Sigmoid colon (tissue), 7 donors: ENCODE measurements around the gene TTC6. TPM values are rescaled to one million over a fixed set of nuclear protein-coding genes. Genes with fewer than 3 reads are reported as not detected.
A peak's percentile ranks its signal among the peaks of the same experiment; 100 is the strongest.

ENCODE experiments used
- DNase-seq: peaks from one replicate; pipeline ENCODE4 v3.0.0-alpha.2; 2019
- H3K27ac ChIP-seq, 4 donors: fragments of 200-600 bp; sonication (generic); one replicate each; pipeline ENCODE4 v1.5.1; 2016 to 2019; ENCODE audit warnings: mild to moderate bottlenecking in 1 of 4
- H3K27me3 ChIP-seq, 3 donors: fragments of 200-600 bp; sonication (generic); one replicate each; pipeline ENCODE4 v1.5.1; 2019; ENCODE audit warnings: mild to moderate bottlenecking in 1 of 3
- H3K36me3 ChIP-seq, 4 donors: fragments of 200-600 bp; sonication (generic); one replicate each; pipeline ENCODE4 v1.5.1; 2016 to 2019
- H3K4me1 ChIP-seq, 4 donors: fragments of 200-600 bp; sonication (generic); one replicate each; pipeline ENCODE4 v1.5.1; 2017 to 2019
- H3K4me3 ChIP-seq, 4 donors: fragments of 200-600 bp; sonication (generic); one replicate each; pipeline ENCODE4 v1.5.1; 2017 to 2019; ENCODE audit warnings: mild to moderate bottlenecking in 2 of 4, moderate library complexity in 1 of 4
- H3K9me3 ChIP-seq, 4 donors: fragments of 200-600 bp in 3 of 4; sonication (generic) in 3 of 4; one replicate each; pipeline versions ENCODE4 v1.5.1 to v1.6.1; 2013 to 2019
- CTCF ChIP-seq, 4 experiments: fragments of 450-650 bp in 3 of 4; fragments of 200-600 bp in 1 of 4; IDR thresholded peaks; one replicate each; pipeline ENCODE4 v1.5.1; 2016 to 2019; ENCODE audit warnings: antibody characterized with exemption in 4 of 4, mild to moderate bottlenecking in 3 of 4, moderate library complexity in 2 of 4
- EP300 ChIP-seq, 4 donors: sonication (generic); formaldehyde crosslinking; IDR thresholded peaks; one replicate each; pipeline ENCODE4 v1.6.1; 2017; ENCODE audit warnings: antibody characterized with exemption in 4 of 4
- POLR2A ChIP-seq, 2 donors: fragments of 450-650 bp; IDR thresholded peaks; one replicate each; pipeline ENCODE4 v1.6.1; 2016; ENCODE audit warnings: antibody characterized with exemption in 2 of 2, mild to moderate bottlenecking in 2 of 2, moderate library complexity in 2 of 2
- POLR2AphosphoS5 ChIP-seq, 4 donors: sonication (generic); formaldehyde crosslinking; IDR thresholded peaks; one replicate each; pipeline ENCODE4 v1.6.1; 2017; ENCODE audit warnings: antibody characterized with exemption in 4 of 4
- WGBS, 2 donors: extraction: QIAGEN DNeasy Blood & Tissue Kit; methylation state at CpG; one replicate each; pipeline ENCODE4 v1.1.7; 2013; 5-methylcytosine and 5-hydroxymethylcytosine counted together
- intact Hi-C: fragments of 100-400 bp; cut with DNase I; formaldehyde crosslinking; loops from one replicate; pipeline ENCODE4 v1.15.1; 2023
- polyA plus RNA-seq, 3 donors: library from polyadenylated mRNA; stranded (reverse); fragments of 200-250 nt; gene quantifications; one replicate each; pipeline ENCODE4 v1.2.3, GENCODE V29; 2013
- total RNA-seq, 4 donors: library from RNA; depleted of rRNA; stranded (reverse); fragments of >200 nt; gene quantifications; one replicate each; pipeline ENCODE4 v1.1.0, GENCODE V29; 2016
- donor health status: healthy with polysubstance abuse.
- donor health status: Bipolar disorder and iron deficiency.
- donor health status: healthy.

TTC6 gene
- total and polyA plus RNA-seq, 7 donors = 0.23 to 1.1 TPM; not detected in 5

DNA sequence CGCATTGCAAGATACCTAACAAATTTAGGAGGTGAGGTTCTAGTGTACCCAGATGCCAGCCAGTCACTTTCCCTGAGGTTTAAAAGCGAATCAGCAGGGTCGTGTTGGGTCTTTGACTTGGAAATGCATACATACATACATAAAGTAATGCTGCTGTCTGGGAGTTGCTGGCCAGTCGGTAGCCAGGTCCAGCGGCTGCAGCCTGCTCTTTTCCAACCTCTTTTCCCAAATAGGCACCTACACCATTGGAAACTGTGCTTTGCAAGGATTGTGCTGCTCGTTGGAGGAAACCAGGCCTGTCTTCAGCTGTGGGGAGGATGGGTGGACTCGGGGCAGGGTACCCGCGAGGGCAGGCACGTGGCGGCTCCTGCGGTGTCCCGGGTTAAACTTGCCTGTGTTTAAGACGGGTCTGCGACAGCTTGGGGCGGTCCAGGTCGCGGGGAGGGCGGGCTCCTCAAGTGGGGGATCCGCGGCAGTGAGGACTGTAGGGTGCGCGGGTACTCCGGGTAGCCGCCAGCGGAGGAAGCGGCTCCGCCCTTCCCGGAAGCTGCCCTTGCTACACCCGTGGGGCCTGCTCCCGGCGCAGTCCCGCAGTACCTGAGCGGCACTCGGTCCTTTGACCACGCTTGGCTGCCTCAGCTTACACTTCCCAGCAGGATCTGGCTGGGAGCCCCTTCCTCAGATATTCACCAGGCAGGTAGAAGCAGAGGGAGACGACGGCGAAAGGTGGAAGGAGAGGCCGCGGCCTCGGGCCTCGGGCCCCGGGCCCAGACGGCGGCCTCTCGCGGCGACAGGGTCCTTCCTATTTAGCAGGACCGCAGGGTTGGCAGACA is 2.7 kb downstream of the TTC6 start:
- 3 to 4% methylated on average over 50 of the region's 50 CpGs for WGBS, 2 donors
- Histone ChIP-seq H3K27me3 (peaks cover 76 to 98% (median 97%) of the 10 kb centered on the region in 3 donors), H3K4me3 (peak overlapping the region in 3 of 4 donors; percentile 9 to 19 (median 10)), H3K9me3 (no peaks in the 10 kb centered on the region), H3K27ac (no peak overlapping the region), H3K4me1 (peaks cover 0 to 47% (median 44%) of the 10 kb centered on the region in 4 donors), H3K36me3 (no peaks in the 10 kb centered on the region)
- TF ChIP-seq CTCF (IDR thresholded peaks at IDR 0.05) = no peak
- TF ChIP-seq POLR2A (IDR thresholded peaks at IDR 0.05) = no peak
- TF ChIP-seq POLR2AphosphoS5 (IDR thresholded peaks at IDR 0.05) = no peak
- no peak for TF ChIP-seq EP300 (IDR thresholded peaks at IDR 0.05)
- intact Hi-C loops = no loop called here
- DNase-seq = no peak

DNA sequence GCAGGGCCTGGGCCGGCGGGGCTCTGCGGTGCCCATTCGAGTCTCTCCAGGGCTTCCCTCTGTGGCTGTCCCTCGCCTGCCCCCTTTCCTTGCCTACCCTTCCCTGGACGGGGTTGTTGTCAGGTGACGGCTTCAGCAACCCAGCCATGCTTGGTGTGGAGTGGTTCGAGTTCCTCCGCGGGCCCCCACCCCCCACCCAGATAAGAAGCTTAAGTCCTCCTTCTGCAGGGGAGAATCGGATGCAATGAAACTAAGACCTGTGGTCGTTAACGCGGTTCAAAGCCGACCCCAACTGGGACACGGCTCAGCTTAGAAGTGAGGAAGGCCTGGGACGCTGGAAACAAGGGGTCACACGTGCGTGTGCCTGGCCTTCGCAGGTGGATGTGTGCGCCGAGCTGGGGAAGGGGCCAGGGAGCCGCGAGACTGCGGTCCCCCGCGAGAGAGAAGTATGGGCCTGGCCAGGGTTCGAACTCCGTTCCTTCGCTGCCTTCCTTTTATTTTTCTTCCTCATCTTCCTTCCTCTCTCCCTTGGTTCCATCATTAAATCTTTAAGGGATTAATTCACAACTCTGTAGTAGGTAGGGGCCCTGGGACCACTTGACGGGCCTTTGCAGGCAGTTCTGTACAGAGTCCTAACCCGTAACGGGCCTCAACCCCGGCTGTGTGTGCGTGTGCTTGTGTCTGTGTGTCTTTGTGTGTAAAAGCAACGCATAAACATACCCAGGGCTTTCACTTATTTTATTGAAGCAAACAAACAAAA is 3.5 kb downstream of the TTC6 start:
- DNase-seq = no peak
- Histone ChIP-seq H3K27me3 (peaks cover 68 to 98% (median 97%) of the 10 kb centered on the region in 3 donors), H3K4me1 (peaks cover 0 to 46% (median 43%) of the 10 kb centered on the region in 4 donors), H3K27ac (no peak overlapping the region), H3K36me3 (no peaks in the 10 kb centered on the region), H3K4me3 (peak overlapping the region in 2 of 4 donors; percentile 10 to 19), H3K9me3 (no peaks in the 10 kb centered on the region)
- intact Hi-C loops = no loop called here
- WGBS, 2 donors = 3 to 10% methylated on average over 36 of the region's 36 CpGs
- TF ChIP-seq CTCF (IDR thresholded peaks at IDR 0.05) (no peak), POLR2A (IDR thresholded peaks at IDR 0.05) (no peak), EP300 (IDR thresholded peaks at IDR 0.05) (no peak), POLR2AphosphoS5 (IDR thresholded peaks at IDR 0.05) (no peak)

GRCh38 chr14:37599507-37600368 is 4.3 kb downstream of the TTC6 start:
- no peak for DNase-seq
- Histone ChIP-seq H3K9me3 (no peaks in the 10 kb centered on the region), H3K4me1 (peaks cover 0 to 38% (median 35%) of the 10 kb centered on the region in 4 donors), H3K27me3 (peaks cover 60 to 98% (median 97%) of the 10 kb centered on the region in 3 donors), H3K27ac (no peak overlapping the region), H3K4me3 (peak overlapping the region in 1 of 4 donors; percentile 18), H3K36me3 (no peaks in the 10 kb centered on the region)
- no peak for TF ChIP-seq POLR2A (IDR thresholded peaks at IDR 0.05)
- TF ChIP-seq EP300 (IDR thresholded peaks at IDR 0.05) = no peak
- TF ChIP-seq POLR2AphosphoS5 (IDR thresholded peaks at IDR 0.05) = no peak
- TF ChIP-seq CTCF (IDR thresholded peaks at IDR 0.05) = no peak
- WGBS, 2 donors = 4 to 5% methylated on average over 57 of the region's 57 CpGs
- intact Hi-C loops = no loop called here

- no peak overlapping the region for H3K27ac ChIP-seq
These were observed 5.7 kb downstream of the TTC6 start for GRCh38 chr14:37600880-37601741.

More at GRCh38 chr14:37600880-37601741, 5.7 kb downstream of the TTC6 start:
- TF ChIP-seq POLR2A (IDR thresholded peaks at IDR 0.05) = no peak
- TF ChIP-seq CTCF (IDR thresholded peaks at IDR 0.05) = no peak
- TF ChIP-seq EP300 (IDR thresholded peaks at IDR 0.05) = no peak
- TF ChIP-seq POLR2AphosphoS5 (IDR thresholded peaks at IDR 0.05) = no peak
- 52 to 57% methylated on average over 4 of the region's 4 CpGs for WGBS, 2 donors
- Histone ChIP-seq H3K9me3 (no peaks in the 10 kb centered on the region), H3K27me3 (peaks cover 50 to 99% (median 87%) of the 10 kb centered on the region in 3 donors), H3K4me3 (no peak overlapping the region), H3K36me3 (no peaks in the 10 kb centered on the region), H3K4me1 (peaks cover 0 to 27% (median 24%) of the 10 kb centered on the region in 4 donors)
- no peak for DNase-seq
- intact Hi-C loops = no loop called here
